ENCODE measurements around the gene FAIM2. TPM values are rescaled to one million over a fixed set of nuclear protein-coding genes. Genes with fewer than 3 reads are reported as not detected.

The FAIM2 gene
- total RNA-seq, 2 experiments from 2014 or later, result not detected

- no peak for TF ChIP-seq CTCF (IDR thresholded peaks at IDR 0.05)
- Histone ChIP-seq H3K9me3 (ENCODE audit: control insufficient read depth in 1 of 2, insufficient read depth in 1 of 2, low read length in 2 of 2) (no peaks in the 10 kb centered on the region), H3K27me3 (ENCODE audit: control insufficient read depth in 1 of 2, insufficient read depth in 2 of 2, low read length in 2 of 2) (peaks cover 4 to 22% of the 10 kb centered on the region in 2 experiments), H3K36me3 (ENCODE audit: insufficient read depth, low read length) (no peaks in the 10 kb centered on the region), H3K27ac (ENCODE audit: low read depth in 1 of 2, low read length in 2 of 2) (no peak overlapping the region), H3K4me3 (ENCODE audit: low read length) (no peak overlapping the region), H3K4me1 (ENCODE audit: insufficient read depth, low read length) (peaks cover 13% of the 10 kb centered on the region)
- Mint-ChIP-seq H3K27me3 (peaks cover 8% of the 10 kb centered on the region), H3K4me1 (ENCODE audit: low read depth) (no peaks in the 10 kb centered on the region), H3K9me3 (no peaks in the 10 kb centered on the region), H3K4me3 (no peak overlapping the region), H3K36me3 (ENCODE audit: low read depth) (no peaks in the 10 kb centered on the region), H3K27ac (no peak overlapping the region)
- POLR2A ChIA-PET, result no interaction called here
- intact Hi-C loops (cut with DNase I, micrococcal nuclease), result no loop called here
- CTCF ChIA-PET, result no interaction called here
- peak in 1 of 14 experiments; percentile 19 for DNase-seq
- no peak for ATAC-seq (ENCODE audit: poor library complexity)
Observed at GRCh38 chr12:49888461-49889151, 15.1 kb downstream of the FAIM2 start.

- POLR2A ChIA-PET, result no interaction called here
- H3K9me3 ChIP-seq (ENCODE audit: control insufficient read depth in 1 of 2, insufficient read depth in 1 of 2, low read length in 2 of 2), result no peaks in the 10 kb centered on the region
- H3K9me3 Mint-ChIP-seq, result no peaks in the 10 kb centered on the region
- intact Hi-C loops (cut with DNase I, micrococcal nuclease), result no loop called here
- H3K27me3 ChIP-seq (ENCODE audit: control insufficient read depth in 1 of 2, insufficient read depth in 2 of 2, low read length in 2 of 2), result peaks cover 4 to 22% of the 10 kb centered on the region in 2 experiments
- H3K4me1 Mint-ChIP-seq (ENCODE audit: low read depth), result no peaks in the 10 kb centered on the region
- H3K4me3 Mint-ChIP-seq, result no peak overlapping the region
- TF ChIP-seq CTCF (IDR thresholded peaks at IDR 0.05), result no peak
- no peak for DNase-seq
- no peaks in the 10 kb centered on the region for H3K36me3 ChIP-seq (ENCODE audit: insufficient read depth, low read length)
- no peak overlapping the region for H3K27ac Mint-ChIP-seq
- H3K27ac ChIP-seq (ENCODE audit: low read depth in 1 of 2, low read length in 2 of 2), result no peak overlapping the region
- CTCF ChIA-PET, result no interaction called here
- ATAC-seq (ENCODE audit: poor library complexity), result no peak
- no peaks in the 10 kb centered on the region for H3K36me3 Mint-ChIP-seq (ENCODE audit: low read depth)
- no peak overlapping the region for H3K4me3 ChIP-seq (ENCODE audit: low read length)
- H3K27me3 Mint-ChIP-seq, result peaks cover 8% of the 10 kb centered on the region
- H3K4me1 ChIP-seq (ENCODE audit: insufficient read depth, low read length), result peaks cover 13% of the 10 kb centered on the region
Observed at GRCh38 chr12:49887536-49888401, 15.9 kb downstream of the FAIM2 start.

GRCh38 chr12:49887091-49887490 is 16.6 kb downstream of the FAIM2 start:
- DNase-seq, result no peak
- Histone ChIP-seq H3K4me3 (ENCODE audit: low read length) (no peak overlapping the region), H3K36me3 (ENCODE audit: insufficient read depth, low read length) (no peaks in the 10 kb centered on the region), H3K27ac (ENCODE audit: low read depth in 1 of 2, low read length in 2 of 2) (no peak overlapping the region), H3K27me3 (ENCODE audit: control insufficient read depth in 1 of 2, insufficient read depth in 2 of 2, low read length in 2 of 2) (peaks cover 4 to 22% of the 10 kb centered on the region in 2 experiments), H3K4me1 (ENCODE audit: insufficient read depth, low read length) (peaks cover 13% of the 10 kb centered on the region), H3K9me3 (ENCODE audit: control insufficient read depth in 1 of 2, insufficient read depth in 1 of 2, low read length in 2 of 2) (no peaks in the 10 kb centered on the region)
- Mint-ChIP-seq H3K4me1 (ENCODE audit: low read depth) (no peaks in the 10 kb centered on the region), H3K9me3 (no peaks in the 10 kb centered on the region), H3K27ac (no peak overlapping the region), H3K36me3 (ENCODE audit: low read depth) (no peaks in the 10 kb centered on the region), H3K4me3 (no peak overlapping the region), H3K27me3 (peaks cover 8% of the 10 kb centered on the region)
- no peak for TF ChIP-seq CTCF (IDR thresholded peaks at IDR 0.05)
- ATAC-seq (ENCODE audit: poor library complexity), result no peak
- ChIA-PET CTCF (no interaction called here), POLR2A (no interaction called here)
- intact Hi-C loops (cut with DNase I, micrococcal nuclease), result no loop called here
